ENCODE data around the gene CEP170B.
A peak's percentile ranks its signal among the peaks of the same experiment; 100 is the strongest.
"Not testable (repeated sequence)": the region's sequence is repeated elsewhere in the genome, so short reads cannot be mapped to it uniquely, and the experiment has no call there.

CEP170B gene

DNA sequence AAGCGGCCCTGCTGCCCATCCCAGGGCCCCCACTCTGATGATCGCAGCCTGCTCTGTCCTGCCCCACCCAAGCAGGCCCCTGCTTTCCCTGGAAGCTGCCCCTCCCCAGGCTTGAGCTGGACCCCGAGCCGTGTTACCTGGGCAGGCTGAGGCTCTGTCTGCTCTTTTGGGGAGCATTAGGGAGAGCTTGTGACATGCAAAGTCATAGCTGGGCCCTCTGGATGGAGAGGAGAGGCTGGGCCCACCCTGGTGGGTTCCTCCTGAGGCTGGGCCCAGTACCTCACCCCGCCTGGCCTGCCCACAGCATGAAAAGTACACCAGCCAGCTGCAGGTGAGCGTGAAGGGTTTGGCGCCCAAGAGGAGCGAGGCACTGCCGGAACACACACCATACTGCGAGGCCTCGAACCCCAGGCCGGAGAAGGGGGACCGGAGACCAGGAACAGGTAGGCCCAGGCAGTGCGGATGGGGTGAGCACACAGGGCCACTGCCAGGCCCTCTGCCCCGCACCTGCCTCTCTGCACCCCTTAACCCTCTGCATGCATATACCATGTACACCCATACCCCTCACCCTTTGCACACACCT lies 15.0 kb downstream of the CEP170B start:
- DNase-seq = no peak

DNA sequence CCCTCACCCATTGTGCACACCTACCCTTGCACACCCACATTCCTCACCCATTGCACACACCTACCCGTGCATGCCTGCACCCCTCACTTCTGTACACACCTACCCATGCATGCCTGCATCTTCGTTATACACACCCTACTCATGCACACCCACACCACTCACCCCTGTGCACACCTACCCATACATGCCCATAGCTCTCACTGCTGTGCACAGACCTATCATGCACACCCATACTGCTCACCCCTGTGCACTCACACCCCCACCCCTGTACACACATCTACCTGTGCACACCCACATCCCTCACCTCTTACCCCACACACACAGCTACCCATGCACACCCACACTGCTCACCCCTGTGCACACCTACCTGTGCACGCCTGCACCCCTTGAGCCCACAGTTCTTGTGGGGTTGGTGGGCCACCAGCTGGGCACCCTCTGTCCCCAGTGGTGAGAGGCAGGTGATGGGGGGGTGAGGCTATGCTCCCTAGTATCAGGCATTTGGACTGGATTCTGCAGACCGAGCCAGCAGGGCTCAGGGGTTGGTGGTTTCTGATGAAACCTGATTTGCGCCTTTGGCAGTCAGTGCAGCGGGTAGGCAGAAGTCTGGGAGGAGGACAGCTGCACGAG lies 15.6 kb downstream of the CEP170B start:
- no peak for DNase-seq

DNA sequence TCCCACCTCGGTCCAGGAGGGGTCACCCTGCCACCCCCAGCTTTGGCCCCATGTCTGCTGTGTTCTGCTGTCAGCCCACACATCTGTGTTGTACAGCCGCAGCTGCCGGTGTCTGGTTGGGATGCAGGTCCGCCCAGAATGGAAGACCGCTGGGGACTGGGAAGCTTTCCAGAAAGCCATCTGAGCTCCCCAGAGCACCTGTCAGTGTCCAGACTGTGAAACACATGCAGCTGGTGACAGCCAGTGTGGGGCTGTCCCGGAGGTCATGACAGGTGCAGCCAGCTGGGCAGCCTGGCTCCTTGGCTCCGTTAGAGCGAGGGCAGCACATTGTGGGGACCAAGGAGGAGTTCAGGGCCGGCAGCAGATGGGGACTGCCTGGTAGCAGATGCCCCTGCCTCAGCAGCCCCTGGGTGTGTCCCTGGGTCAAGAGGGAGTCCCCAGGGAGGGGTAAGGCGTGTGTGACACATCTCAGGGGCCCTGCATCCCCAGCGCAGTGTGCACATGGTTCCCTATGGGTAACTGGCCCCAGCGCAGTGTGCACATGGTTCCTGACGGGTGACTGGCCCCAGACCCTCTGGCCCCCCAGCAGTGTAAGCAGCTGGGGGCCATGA lies 16.4 kb downstream of the CEP170B start:
- peak; percentile 91 for DNase-seq

DNA sequence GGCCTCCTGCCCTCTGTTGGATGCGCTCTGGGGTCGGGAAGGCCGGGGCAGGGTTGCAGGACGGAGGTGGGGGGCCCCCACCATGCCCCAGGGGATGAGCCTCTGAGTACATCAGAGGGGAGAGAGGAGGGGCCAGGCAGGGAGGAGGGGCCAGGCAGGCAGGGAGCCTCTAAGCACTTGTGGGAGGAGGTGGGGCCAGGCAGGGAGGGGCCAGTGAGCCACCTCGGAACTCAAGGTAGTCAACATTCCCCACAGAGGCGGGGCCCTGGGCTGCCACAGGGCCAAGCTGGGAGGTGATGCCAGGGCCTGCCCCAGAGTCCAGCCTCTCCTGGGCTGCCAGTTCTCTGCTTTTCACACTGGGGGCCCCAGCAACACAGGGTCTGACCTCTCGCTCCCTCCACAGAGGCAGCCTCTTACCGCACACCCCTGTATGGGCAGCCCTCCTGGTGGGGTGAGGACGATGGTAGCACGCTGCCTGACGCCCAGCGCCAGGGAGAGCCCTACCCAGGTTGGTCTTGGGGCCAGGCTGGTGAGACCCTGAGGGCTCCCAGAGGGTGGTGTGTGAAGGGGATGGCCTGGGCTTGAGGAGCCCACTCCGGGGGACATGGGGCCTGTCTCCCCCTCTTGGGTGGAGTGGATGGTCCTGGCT lies 17.4 kb downstream of the CEP170B start:
- no peak for DNase-seq

DNA sequence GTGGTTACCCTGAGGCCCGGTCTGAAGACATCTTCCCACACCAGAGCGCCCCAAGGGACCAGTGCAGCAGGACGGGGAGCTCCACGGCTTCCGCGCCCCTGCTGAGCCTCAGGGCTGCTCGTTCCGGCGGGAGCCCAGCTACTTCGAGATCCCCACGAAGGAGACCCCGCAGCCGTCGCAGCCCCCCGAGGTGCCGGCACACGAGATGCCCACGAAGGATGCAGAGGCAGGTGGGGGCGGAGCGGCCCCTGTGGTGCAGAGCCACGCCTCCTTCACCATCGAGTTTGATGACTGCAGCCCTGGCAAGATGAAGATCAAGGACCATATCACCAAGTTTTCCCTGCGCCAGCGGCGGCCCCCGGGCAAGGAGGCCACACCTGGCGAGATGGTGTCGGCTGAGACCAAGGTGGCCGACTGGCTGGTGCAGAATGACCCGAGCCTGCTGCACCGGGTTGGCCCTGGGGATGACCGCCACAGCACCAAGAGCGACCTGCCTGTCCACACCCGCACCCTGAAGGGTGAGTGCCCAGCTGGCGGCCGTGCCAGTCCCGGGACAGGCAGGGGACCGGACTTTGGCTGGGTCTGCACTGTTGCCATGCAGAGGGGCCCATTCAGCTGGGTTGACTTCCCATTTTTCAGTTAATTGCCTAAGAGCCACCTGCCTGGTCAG lies 18.1 kb downstream of the CEP170B start:
- no peak for DNase-seq

DNA sequence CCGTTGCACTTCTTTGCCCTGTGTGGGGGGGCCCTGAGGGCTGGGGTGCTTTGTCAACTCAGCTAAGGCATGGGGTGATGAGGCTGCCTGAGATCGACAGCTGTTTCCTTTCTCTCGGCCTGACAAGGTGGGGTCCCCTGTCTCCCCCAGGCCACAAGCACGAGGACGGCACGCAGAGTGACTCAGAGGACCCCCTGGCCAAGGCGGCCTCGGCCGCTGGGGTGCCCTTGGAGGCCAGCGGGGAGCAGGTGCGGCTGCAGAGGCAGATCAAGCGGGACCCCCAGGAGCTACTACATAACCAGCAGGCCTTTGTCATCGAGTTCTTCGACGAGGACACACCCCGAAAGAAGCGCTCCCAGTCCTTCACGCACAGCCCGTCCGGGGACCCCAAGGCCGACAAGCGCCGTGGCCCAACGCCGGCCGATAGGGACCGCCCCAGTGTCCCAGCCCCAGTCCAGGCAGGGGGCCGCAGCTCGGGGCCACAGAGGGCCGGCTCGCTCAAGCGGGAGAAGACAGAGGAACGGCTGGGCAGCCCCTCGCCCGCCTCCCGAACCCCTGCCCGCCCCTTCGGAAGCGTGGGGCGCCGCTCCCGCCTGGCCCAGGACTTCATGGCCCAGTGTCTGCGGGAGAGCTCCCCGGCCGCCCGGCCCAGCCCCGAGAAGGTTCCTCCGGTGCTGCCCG lies 18.8 kb downstream of the CEP170B start:
- no peak for DNase-seq

DNA sequence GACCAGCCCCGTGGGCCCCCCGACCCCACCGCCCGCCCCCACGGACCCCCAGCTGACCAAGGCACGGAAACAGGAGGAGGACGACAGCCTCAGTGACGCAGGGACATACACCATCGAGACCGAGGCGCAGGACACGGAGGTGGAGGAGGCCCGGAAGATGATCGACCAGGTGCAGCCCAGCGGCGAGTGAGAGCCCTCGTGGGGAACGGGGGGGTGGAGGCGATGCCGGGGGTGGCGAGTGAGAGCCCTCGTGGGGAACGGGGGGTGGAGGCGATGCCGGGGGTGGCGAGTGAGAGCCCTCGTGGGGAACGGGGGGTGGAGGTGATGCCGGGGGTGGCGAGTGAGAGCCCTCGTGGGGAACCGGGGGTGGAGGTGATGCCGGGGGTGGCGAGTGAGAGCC lies 19.3 kb downstream of the CEP170B start:
- DNase-seq = not testable (repeated sequence)

DNA sequence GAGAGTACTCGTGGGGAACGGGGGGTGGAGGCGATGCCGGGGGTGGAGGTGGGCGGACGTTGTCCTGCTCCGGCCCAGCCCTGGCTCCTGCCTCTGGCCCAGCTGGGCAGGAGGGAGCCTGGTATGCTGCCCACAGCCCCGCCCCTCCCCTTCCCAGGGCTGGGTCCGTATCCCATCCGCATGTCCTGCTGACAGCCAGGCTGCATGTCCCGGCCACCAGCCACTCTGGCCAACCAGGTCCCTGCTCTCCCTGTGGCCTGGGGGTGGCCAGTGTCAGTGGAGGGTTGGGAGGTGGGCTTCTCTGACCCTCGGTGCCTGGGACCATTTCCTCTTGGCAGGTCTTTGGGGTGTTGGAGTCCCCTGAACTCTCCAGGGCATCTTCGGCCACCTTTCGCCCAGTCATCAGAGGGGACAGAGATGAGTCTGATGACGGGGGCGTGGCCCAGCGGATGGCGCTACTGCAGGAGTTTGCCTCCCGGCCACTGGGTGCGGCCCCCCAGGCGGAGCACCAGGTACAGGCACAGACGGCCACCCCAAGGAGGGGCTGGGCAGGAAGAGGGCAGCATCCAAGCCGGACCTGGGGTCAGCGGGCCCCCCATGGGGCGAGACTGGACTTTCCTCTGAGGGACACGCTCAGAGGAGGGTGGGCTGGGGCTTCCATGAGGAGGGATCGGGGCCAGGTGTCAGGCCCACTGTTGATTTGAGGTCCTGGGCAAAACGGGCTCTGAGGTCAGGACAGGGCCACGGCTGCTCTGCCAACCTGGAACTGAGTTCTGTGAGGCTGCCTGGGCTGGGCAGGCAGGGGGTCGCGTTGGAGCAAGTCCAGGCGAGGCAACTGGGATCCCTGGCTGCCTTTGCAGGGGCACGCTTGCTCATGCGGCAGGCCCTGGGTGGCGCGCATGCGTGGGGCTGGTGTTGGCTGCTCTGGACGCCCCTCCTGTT lies 20.2 kb downstream of the CEP170B start:
- DNase-seq = no peak

DNA sequence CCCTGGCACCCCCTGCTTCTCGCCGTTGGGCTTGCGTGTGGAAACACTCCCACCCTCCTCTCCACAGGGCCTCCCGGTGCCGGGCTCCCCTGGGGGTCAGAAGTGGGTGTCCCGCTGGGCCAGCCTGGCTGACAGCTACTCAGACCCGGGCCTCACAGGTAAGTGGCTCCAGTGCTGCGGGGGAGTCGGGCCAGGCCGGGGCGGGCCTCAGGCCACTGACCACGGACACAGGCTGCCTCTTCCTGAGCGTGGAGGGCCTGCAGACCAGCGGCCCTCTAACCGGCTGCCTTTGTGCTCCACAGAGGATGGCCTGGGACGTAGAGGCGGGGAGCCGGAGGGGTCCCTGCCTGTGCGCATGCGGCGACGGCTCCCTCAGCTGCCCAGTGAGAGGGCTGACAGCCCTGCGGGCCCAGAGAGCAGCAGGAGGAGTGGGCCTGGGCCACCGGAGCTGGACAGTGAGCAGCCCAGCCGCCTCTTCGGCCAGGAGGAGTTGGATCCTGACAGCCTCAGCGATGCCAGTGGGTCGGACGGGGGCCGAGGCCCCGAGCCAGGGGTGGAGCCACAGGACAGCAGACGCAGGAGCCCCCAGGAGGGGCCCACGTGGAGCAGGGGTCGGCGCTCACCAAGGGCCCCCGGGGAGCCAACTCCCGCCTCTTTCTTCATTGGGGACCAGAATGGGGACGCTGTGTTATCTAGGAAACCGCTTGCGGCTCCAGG lies 21.1 kb downstream of the CEP170B start:
- no peak for DNase-seq

DNA sequence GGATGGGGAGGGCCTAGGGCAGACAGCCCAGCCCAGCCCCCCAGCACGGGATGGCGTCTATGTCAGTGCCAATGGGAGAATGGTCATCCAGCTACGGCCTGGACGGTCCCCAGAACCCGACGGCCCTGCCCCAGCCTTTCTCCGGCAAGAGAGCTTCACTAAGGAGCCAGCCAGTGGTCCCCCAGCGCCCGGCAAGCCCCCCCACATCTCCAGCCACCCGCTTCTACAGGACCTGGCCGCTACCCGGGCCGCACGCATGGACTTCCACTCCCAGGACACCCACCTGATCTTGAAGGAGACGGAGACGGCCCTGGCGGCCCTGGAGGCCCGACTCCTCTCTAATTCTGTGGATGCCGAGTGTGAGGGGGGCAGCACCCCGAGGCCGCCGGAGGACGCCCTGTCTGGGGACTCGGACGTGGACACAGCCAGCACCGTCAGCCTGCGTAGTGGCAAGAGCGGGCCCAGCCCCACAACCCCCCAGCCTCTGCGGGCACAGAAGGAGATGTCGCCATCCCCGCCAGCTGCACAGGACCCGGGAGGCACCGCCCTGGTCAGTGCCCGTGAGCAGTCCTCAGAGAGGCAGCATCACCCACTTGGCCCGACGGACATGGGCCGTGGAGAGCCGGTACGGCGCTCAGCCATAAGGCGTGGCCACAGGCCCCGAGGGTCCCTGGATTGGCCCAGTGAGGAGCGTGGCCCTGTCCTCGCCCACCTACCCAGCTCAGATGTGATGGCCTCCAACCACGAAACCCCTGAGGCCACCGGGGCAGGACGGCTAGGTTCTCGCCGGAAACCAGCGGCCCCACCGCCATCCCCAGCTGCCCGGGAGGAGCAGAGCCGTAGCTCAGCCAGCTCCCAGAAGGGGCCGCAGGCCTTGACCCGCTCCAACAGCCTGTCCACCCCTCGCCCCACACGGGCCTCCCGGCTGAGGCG lies 21.9 kb downstream of the CEP170B start:
- no peak for DNase-seq

DNA sequence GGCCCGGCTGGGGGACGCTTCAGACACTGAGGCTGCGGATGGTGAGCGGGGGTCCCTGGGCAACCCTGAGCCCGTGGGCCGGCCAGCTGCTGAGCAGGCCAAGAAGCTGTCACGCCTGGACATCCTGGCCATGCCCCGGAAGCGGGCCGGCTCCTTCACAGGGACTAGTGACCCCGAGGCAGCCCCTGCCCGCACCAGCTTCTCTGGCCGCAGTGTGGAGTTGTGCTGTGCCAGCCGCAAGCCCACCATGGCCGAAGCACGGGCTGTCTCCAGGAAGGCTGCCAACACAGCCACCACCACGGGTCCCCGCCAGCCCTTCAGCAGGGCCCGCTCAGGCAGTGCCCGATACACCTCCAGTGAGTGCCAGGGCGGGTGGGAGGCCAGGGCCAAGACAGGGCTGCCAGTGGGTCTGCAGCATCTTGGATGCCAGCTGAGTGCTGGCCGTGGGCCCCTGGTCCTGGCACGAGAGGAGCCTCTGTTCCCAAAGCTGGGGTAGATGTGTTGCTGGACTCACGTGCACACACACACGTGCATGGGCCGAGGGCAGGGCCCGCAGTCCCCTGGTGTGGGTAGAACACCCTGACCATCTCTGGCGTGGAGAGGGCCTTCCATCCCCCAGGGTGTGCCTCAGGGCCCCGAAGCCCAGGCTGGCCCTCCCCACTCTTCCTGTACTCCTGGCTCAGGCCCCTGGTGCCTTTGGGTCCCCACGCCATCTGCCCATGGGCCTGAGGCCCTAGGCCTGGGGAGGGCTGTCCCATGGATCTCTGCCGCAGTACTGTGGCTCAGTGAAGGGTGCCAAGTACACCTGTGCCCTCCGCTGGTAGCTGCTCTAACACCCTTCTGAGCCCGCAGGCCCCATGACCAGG lies 22.8 kb downstream of the CEP170B start:
- DNase-seq = no peak

DNA sequence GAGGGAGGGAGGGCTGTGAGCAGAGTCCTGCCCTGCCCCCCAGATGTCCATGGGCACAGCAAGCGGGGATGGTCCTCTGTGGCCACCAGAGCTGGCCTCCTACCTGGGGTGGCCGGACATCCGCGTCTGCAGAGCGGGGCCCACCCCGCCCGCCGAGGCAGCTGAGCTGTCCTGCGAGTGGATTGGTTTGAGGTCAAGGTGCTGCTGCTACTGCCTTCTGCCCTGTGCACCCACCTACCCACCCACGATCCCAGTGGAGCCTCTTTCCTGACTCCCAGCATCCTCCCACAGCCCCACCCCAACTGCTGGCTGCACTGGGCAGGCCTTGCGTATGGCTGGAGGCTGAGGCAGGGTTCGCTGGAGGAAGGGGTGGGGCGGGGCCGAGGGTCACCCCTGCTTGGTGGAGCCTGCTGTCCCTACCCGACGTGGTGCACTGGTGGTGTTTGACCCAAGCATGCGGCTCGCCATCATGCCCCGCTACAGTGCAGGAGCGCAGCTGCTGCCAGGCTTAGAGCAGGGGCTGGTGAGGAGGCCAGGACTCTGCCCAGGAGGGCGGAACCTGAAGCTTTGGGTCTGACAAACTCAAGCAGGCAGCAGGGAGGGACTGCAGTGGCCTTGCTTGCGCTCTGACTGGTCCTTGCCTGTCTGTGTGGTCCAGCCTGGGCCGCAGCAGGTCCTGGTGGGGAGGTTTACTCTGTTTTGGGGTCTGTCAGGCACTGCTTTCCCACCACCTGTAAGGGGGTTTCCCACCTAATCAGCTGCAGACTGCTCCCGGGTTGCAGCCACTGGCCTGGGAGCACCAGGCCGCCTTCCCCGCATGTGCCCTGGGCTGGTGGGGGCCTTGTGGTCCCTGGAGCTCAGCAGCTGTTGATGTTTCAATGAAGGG lies 23.7 kb downstream of the CEP170B start:
- no peak for DNase-seq

DNA sequence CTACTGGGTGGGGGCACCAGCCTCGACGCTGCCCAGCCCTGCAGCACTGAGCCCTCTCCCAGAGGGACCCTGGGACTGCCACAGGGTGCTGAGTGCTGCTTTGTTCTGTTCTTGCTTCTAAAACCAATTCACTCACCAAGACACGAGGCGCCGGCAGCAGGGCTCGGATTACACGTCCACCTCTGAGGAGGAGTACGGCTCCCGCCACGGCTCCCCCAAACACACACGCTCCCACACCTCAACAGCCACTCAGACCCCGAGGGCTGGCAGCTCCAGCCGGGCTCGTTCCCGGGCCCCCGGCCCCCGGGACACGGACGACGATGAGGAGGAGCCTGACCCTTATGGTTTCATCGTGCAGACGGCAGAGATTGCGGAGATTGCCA lies 24.3 kb downstream of the CEP170B start:
- no peak for DNase-seq

DNA sequence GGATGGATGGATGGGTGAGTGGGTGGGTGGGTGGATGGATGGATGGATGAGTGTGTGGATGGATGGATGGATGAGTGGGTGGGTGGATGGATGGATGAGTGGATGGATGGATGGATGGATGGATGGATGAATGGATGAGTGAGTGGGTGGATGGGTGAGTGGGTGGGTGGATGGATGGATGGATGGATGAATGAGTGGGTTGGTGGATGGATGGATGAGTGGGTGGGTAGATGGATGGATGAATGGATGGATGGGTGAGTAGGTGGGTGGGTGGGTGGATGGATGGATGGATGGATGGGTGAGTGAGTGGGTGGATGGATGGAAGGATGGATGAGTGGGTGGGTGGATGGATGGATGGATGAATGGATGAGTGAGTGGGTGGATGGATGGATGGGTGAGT lies 25.2 kb downstream of the CEP170B start:
- DNase-seq = not testable (repeated sequence)

DNA sequence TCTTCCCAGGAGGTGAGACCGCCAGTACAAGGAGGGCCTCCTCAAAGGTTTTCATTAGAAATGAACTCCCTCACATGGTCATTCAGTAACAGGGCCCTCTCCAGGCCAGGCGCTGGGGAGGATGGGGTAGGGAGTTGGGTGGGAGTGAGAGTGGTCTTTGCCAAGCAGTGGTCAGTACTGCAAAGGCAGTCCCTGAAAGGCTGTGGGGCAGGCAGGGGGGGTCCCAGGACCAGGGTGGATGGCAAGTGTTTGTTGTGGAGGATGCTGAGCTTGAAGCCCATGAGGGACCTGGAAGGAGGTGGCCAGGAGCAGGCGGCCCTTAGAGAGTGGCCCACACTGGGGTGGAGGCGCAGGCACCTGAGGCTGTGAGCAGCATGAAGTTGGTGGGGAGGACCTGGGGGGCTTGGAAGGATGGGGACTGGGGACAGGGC lies 26.1 kb downstream of the CEP170B start:
- no peak for DNase-seq

DNA sequence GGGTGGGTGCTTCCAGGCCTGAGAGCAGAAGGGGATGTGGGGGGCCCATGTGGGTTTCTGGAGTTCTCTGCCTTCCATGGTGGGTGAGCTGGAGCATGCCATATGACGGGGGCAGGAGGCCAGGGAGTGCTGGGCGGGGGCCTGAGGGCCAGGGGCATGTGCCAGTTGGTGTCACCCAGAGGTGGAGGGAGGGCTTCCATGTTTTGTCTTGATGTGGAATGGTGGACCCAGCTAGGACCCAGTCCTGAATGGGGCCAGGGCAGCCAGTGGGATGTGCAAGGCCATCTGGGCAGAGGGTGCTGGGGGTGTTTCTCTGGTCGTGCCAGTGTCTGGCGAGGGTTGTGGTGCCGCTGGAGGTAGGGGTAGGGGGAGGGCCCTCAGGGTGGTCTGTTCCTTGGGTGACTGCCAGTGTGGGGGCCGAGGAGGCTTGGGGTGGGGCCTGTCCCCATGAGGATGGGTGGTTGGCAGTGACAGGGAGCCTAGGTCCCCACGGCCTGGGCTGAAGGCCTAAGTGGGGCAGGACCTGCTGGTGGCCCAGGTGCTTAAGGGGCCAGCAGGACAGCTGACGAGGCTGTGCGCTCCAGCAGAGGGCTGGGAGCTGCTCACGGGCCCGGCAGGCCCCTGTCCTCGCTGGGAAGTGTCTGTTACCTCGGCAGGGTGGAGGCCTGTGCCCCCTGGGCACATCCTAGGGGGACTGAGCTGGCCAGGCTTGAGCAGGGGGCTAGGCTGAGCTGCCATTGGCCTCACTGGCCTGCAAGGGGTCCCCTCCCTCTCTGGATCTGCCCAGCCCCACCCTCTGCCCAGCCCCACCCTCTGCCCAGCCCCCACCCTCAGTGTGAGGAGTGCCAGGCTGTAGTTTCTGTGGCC lies 26.8 kb downstream of the CEP170B start:
- no peak for DNase-seq

All from SHP77 treated with DMSO at 0.1 percent for 48 hours (cell line).